DOHH2 (cell line): ENCODE measurements around the gene DDIAS.

Source experiments
- EZH2phosphoT487 ChIP-seq: fragments of 200-600 bp; sonication (generic); IDR thresholded peaks from 2 replicates; pipeline ENCODE4 v1.6.1; 2017; ENCODE audit warnings: borderline replicate concordance, mild to moderate bottlenecking, antibody characterized with exemption, low read length, moderate library complexity, mixed read lengths
- TF ChIP-seq, protein P1 (sequence below): fragments of 200-600 bp; sonication (generic); IDR thresholded peaks from one replicate; pipeline ENCODE4 v1.5.1; 2014; ENCODE audit warnings: antibody characterized with exemption, mild to moderate bottlenecking, low read depth, low read length; ENCODE audit not compliant: poor library complexity, severe bottlenecking

DNA sequence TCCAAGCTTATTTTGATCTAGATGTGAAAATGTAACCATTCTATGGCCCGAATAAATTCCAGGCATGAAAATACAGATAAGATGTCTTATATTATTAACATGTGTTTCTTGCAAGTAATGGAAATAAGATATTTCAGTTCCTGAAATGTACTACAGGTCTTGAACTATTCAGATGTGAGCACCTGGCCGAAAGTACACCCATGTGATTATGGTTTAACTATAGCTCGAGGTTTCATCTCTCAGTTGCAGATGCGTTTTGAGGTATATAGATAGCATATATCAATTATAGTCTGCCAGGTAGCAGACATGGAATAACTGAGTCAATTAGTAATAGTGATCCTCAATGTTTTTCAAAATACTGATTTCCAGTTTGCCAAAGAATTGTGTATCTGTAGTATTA, 68.3 kb downstream of the DDIAS start:
- TF ChIP-seq, protein P1, sequence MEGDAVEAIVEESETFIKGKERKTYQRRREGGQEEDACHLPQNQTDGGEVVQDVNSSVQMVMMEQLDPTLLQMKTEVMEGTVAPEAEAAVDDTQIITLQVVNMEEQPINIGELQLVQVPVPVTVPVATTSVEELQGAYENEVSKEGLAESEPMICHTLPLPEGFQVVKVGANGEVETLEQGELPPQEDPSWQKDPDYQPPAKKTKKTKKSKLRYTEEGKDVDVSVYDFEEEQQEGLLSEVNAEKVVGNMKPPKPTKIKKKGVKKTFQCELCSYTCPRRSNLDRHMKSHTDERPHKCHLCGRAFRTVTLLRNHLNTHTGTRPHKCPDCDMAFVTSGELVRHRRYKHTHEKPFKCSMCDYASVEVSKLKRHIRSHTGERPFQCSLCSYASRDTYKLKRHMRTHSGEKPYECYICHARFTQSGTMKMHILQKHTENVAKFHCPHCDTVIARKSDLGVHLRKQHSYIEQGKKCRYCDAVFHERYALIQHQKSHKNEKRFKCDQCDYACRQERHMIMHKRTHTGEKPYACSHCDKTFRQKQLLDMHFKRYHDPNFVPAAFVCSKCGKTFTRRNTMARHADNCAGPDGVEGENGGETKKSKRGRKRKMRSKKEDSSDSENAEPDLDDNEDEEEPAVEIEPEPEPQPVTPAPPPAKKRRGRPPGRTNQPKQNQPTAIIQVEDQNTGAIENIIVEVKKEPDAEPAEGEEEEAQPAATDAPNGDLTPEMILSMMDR: no peak
- TF ChIP-seq EZH2phosphoT487: no peak
